Mammary epithelial cell (primary cell): ENCODE results near the gene ALKBH3.

ENCODE experiments used
- CTCF ChIP-seq, 2 donors: IDR thresholded peaks in 1 of 2; conservative IDR thresholded peaks in 1 of 2; 2 replicates each; pipeline ENCODE4 v1.5.1; 2011 to 2012; ENCODE audit warnings: inconsistent platforms in 2 of 2, low read length in 2 of 2, mild to moderate bottlenecking in 2 of 2, control low read depth in 1 of 2, low read depth in 1 of 2; ENCODE audit not compliant: insufficient read depth in 1 of 2; ENCODE audit errors: extremely low read depth in 1 of 2
- EZH2 ChIP-seq: IDR thresholded peaks from 2 replicates; pipeline ENCODE4 v1.6.1; 2012; ENCODE audit warnings: low read length, inconsistent platforms, borderline replicate concordance

GRCh38 chr11:43954241-43954640 lies 73.6 kb downstream of the ALKBH3 start:
- TF ChIP-seq CTCF (conservative IDR thresholded peaks at IDR 0.05 in 1 of 2, IDR thresholded peaks at IDR 0.05 in 1 of 2; ENCODE audit: extremely low read depth in 1 of 2, insufficient read depth in 1 of 2, low read depth in 1 of 2, low read length in 2 of 2): no peak
- no peak for TF ChIP-seq EZH2
